GM19351 (cell line): ENCODE data around the gene PCDHGA9.
"Not testable (repeated sequence)": the region's sequence is repeated elsewhere in the genome, so short reads cannot be mapped to it uniquely, and the experiment has no call there.

Experiments
- ATAC-seq: cut with Tn5 transposase; IDR thresholded peaks from one replicate; pipeline ENCODE4 v1.9.1; 2021; ENCODE audit warnings: mild to moderate bottlenecking, moderate library complexity; ENCODE audit not compliant: unreplicated experiment

Gene PCDHGA9

DNA sequence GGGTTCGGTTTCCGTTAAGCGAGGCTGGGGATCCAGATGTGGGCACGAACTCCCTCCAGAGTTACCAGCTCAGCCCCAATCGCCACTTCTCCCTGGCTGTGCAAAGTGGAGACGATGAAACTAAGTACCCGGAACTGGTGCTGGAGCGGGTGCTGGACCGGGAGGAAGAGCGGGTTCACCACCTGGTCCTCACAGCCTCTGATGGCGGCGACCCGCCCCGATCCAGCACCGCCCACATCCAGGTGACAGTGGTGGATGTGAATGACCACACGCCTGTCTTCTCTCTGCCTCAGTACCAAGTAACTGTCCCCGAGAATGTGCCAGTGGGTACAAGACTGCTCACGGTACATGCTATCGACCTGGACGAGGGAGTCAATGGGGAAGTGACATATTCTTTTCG is 19.2 kb upstream of the PCDHGA9 start:
- no peak for ATAC-seq

DNA sequence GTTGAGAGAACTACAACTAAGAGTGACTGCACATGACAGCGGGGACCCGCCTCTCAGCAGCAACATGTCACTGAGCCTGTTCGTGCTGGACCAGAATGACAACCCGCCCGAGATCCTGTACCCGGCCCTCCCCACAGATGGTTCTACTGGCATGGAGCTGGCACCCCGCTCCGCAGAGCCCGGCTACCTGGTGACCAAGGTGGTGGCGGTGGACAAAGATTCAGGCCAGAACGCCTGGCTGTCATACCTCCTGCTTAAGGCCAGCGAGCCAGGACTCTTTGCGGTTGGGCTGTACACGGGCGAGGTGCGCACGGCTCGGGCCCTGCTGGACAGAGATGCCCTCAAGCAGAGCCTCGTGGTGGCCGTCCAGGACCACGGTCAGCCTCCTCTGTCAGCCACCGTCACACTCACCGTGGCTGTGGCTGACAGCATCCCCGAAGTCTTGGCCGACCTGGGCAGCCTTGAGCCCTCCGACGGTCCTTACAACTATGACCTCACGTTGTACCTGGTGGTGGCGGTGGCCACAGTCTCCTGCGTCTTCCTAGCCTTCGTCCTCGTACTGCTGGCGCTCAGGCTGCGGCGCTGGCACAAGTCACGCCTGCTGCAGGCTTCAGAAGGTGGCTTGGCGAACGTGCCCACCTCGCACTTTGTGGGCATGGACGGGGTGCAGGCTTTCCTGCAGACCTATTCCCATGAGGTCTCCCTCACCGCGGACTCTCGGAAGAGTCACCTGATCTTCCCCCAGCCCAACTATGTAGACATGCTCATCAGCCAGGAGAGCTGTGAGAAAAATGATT is 17.9 kb upstream of the PCDHGA9 start:
- ATAC-seq, result no peak

DNA sequence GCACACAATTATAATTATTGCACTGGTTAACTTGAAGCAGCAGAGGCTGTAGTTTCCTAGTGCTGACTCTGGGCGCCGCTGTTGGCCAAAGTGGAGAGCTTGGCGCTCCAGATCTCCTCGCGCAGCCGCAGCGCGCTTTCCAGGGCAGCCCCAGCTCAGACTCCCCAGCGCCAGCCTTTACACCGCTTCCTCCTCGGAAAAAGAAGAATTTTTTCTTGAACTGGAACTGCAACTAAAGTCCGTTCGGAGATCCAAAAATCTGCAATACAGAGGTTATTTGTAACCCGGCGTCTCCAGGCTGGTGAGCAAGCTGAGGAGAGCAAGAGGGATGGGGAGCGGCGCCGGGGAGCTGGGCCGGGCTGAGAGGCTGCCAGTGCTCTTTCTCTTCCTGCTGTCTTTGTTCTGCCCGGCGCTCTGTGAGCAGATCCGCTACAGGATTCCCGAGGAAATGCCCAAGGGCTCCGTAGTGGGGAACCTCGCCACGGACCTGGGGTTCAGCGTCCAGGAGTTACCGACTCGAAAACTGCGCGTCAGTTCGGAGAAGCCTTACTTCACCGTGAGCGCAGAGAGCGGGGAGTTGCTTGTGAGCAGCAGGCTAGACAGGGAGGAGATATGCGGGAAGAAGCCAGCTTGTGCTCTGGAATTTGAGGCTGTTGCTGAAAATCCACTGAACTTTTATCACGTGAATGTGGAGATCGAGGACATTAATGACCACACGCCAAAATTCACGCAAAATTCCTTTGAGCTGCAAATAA is 14.8 kb upstream of the PCDHGA9 start, which contains the start of gene PCDHGB4:
PCDHGB4 (plus strand) TSS at position 142 of the 755 bp plus-strand sequence; CDS start at position 329, 187 bp downstream.
- ATAC-seq, result peak; percentile 44

DNA sequence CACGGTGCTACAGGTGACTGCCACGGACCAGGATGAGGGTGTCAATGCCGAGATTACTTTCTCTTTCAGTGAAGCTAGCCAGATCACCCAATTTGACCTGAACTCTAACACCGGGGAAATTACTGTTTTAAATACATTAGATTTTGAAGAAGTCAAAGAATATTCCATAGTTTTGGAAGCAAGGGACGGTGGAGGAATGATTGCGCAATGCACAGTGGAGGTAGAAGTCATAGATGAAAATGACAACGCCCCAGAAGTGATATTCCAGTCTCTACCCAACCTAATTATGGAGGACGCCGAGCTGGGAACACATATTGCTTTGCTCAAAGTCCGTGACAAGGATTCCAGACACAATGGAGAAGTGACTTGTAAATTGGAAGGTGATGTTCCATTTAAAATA is 13.9 kb upstream of the PCDHGA9 start:
- ATAC-seq, result no peak

DNA sequence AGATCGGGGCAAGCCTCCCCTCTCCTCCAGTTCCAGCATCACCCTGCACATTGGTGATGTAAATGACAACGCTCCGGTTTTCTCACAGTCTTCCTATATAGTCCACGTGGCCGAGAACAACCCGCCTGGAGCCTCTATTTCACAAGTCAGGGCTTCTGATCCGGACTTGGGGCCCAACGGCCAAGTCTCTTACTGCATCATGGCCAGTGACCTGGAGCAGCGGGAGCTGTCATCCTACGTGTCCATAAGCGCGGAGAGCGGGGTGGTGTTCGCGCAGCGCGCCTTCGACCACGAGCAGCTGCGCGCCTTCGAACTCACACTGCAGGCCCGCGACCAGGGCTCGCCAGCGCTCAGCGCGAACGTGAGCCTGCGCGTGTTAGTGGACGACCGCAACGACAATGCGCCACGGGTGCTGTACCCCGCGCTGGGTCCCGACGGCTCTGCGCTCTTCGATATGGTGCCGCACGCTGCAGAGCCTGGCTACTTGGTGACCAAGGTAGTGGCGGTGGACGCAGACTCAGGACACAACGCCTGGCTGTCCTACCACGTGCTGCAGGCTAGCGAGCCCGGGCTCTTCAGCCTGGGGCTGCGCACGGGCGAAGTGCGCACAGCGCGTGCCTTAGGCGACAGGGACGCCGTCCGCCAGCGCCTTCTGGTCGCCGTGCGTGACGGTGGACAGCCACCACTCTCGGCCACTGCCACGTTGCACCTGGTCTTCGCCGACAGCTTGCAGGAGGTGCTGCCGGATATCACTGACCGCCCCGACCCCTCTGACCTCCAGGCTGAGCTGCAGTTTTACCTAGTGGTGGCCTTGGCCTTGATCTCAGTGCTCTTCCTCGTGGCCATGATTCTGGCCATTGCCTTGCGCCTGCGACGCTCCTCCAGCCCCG is 13.2 kb upstream of the PCDHGA9 start:
- ATAC-seq, result no peak

DNA sequence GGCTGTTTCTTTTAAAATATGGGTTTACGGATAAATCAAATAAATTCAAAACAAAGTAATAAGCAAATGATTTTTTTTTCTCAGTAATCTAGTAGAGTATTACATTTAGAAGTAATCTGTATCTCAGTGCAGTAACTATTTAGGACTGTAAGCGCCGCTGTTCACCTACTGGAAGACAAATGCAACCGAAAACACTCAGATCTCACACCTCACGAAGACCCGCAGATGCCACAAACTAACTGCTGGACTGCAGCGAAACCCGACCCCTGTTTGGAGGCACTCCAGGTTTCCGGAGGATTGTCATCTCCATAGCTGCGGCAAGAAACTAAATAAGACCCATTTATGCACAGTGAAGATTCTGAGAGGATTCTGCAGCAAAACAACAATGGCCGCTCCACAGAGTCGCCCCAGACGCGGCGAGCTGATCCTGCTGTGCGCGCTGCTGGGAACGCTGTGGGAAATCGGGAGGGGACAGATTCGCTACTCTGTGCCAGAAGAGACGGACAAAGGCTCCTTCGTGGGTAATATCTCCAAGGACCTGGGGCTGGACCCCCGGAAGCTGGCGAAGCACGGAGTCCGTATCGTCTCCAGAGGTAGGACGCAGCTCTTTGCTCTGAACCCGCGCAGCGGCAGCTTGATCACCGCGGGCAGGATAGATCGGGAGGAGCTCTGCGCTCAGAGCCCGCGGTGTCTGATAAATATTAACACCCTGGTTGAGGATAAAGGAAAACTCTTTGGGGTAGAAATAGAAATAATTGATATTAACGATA is 10.0 kb upstream of the PCDHGA9 start, which contains the start of gene PCDHGA8:
PCDHGA8 (plus strand) TSS at position 205 of the 770 bp plus-strand sequence; CDS start at position 386, 181 bp downstream.
- no peak for ATAC-seq

DNA sequence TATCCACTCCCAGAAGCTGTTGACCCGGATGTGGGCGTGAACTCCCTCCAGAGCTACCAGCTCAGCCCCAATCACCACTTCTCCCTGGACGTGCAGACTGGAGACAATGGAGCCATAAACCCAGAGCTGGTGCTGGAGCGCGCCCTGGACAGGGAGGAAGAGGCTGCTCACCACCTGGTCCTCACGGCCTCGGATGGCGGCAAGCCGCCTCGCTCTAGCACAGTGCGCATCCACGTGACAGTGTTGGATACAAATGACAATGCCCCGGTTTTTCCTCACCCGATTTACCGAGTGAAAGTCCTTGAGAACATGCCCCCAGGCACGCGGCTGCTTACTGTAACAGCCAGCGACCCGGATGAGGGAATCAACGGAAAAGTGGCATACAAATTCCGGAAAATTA is 9.3 kb upstream of the PCDHGA9 start:
- ATAC-seq, result no peak

DNA sequence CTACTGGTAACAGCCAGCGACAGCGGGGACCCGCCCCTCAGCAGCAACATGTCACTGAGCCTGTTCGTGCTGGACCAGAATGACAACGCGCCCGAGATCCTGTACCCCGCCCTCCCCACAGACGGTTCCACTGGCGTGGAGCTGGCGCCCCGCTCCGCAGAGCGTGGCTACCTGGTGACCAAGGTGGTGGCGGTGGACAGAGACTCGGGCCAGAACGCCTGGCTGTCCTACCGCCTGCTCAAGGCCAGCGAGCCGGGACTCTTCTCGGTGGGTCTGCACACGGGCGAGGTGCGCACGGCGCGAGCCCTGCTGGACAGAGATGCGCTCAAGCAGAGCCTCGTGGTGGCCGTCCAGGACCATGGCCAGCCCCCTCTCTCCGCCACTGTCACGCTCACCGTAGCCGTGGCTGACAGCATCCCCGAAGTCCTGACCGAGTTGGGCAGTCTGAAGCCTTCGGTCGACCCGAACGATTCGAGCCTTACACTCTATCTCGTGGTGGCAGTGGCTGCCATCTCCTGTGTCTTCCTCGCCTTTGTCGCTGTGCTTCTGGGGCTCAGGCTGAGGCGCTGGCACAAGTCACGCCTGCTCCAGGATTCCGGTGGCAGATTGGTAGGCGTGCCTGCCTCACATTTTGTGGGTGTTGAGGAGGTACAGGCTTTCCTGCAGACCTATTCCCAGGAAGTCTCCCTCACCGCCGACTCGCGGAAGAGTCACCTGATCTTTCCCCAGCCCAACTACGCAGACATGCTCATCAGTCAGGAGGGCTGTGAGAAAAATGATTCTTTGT is 8.0 kb upstream of the PCDHGA9 start:
- ATAC-seq, result not testable (repeated sequence)

DNA sequence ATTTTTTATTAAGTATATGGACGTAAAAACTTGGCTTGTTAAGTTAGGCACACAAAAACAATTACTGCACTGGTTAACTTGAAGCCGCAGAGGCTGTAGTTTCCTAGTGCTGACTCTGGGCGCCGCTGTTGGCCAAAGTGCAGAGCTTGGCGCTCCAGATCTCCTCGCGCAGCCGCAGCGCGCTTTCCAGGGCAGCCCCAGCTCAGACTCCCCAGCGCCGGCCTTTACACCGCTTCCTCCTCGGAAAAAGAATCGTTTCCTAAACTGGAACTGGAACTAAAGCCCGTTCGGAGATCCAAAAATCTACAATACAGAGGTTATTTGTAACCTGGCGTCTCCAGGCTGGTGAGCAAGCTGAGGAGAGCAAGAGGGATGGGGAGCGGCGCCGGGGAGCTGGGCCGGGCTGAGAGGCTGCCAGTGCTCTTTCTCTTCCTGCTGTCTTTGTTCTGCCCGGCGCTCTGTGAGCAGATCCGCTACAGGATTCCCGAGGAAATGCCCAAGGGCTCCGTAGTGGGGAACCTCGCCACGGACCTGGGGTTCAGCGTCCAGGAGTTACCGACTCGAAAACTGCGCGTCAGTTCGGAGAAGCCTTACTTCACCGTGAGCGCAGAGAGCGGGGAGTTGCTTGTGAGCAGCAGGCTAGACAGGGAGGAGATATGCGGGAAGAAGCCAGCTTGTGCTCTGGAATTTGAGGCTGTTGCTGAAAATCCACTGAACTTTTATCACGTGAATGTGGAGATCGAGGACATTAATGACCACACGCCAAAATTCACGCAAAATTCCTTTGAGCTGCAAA is 4.6 kb upstream of the PCDHGA9 start, which contains the start of gene PCDHGB5:
PCDHGB5 (plus strand) TSS at position 192 of the 796 bp plus-strand sequence; CDS start at position 373, 181 bp downstream.
- peak; percentile 98 for ATAC-seq

DNA sequence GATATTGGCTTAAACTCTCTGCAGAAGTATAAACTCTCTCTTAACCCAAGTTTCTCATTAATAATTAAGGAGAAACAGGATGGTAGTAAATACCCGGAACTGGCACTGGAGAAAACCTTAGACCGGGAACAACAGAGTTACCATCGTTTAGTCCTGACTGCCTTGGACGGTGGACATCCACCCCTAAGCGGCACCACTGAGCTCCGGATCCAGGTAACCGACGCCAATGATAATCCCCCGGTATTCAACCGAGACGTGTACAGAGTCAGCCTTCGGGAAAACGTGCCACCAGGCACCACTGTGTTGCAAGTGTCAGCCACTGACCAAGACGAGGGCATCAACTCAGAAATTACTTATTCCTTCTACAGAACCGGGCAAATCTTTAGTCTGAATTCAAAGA is 4.0 kb upstream of the PCDHGA9 start:
- no peak for ATAC-seq

DNA sequence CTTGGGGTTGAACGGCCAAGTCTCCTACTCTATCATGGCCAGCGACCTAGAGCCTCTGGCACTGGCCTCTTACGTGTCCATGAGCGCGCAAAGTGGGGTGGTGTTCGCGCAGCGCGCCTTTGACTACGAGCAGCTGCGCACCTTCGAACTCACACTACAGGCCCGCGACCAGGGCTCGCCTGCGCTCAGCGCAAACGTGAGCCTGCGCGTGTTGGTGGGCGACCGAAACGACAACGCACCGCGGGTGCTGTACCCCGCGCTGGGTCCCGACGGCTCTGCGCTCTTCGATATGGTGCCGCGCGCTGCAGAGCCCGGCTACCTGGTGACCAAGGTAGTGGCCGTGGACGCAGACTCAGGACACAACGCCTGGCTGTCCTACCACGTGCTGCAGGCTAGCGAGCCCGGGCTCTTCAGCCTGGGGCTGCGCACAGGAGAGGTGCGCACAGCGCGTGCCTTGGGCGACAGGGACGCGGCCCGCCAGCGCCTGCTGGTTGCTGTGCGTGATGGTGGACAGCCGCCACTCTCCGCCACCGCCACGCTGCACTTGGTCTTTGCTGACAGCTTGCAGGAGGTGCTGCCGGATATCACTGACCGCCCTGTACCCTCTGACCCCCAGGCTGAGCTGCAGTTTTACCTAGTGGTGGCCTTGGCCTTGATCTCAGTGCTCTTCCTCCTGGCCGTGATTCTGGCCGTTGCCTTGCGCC is 2.9 kb upstream of the PCDHGA9 start:
- ATAC-seq, result no peak

DNA sequence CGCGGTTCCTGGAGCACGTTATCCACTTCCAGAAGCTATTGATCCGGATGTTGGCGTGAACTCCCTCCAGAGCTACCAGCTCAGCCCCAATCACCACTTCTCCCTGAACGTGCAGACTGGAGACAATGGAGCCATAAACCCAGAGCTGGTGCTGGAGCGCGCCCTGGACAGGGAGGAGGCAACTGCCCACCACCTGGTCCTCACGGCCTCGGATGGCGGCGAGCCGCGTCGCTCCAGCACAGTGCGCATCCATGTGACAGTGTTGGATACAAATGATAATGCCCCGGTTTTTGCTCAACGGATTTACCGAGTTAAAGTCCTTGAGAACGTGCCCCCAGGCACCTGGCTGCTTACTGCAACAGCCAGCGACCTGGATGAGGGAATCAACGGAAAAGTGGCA is 809 bp downstream of the PCDHGA9 start:
- no peak for ATAC-seq

DNA sequence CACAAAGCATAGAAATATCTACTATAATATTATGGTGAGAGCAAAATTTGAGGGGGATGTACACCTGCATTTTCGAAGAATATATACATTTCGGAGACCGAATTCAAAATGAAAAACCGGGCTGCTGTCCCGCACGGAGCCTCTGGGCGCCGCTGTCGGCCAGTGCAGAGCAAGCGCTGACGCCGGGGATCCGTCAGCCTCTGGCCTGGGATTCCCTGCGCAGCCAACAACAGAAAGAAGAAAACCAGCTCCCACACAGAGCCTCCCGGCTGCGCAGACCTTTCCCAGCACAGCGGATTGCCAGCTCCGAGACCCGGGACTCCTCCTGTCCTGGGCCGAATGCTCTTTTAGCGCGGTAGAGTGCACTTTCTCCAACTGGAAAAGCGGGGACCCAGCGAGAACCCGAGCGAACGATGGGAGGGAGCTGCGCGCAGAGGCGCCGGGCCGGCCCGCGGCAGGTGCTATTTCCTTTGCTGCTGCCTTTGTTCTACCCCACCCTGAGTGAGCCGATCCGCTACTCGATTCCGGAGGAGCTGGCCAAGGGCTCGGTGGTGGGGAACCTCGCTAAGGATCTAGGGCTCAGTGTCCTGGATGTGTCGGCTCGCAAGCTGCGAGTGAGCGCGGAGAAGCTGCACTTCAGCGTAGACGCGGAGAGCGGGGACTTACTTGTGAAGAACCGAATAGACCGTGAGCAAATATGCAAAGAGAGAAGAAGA is 5.4 kb downstream of the PCDHGA9 start, which contains the start of gene PCDHGB6:
PCDHGB6 (plus strand) TSS at position 232 of the 716 bp plus-strand sequence; CDS start at position 414, 182 bp downstream.
- ATAC-seq, result peak; percentile 86

DNA sequence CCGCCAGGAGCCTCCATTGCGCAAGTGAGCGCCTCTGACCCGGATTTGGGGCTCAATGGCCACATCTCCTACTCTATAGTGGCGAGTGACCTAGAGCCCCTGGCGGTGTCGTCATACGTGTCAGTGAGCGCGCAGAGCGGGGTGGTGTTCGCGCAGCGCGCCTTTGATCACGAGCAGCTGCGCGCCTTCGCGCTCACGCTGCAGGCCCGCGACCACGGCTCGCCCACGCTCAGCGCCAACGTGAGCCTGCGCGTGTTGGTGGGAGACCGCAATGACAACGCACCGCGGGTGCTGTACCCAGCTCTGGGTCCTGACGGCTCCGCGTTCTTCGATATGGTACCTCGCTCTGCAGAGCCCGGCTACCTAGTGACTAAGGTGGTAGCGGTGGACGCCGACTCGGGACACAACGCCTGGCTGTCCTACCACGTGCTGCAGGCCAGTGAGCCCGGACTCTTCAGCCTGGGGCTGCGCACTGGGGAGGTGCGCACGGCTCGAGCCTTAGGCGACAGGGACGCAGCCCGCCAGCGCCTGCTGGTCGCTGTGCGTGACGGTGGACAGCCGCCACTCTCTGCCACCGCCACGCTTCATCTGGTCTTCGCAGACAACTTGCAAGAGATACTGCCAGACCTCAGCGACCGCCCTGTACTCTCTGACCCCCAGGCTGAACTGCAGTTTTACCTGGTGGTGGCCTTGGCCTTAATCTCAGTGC is 7.2 kb downstream of the PCDHGA9 start:
- ATAC-seq, result no peak

DNA sequence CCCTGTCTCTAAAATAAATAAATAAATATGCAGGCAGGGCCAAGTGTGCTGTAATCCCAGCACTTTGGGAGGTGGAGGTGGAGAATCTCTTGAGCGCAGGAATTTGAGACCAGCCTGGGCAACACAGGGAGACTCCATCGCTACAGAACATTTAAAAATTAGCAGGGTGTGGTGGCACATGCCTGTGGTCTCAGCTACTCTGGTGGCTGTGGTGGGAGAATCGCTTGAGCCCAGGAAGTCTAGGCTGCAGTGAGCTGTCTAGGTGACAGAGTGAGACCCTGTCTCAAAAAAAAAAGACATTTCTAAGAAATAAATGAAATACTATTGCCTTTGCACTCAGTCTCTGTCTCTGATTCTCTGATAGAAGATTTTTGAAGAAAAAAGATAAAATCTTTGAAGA is 9.0 kb downstream of the PCDHGA9 start:
- no peak for ATAC-seq

DNA sequence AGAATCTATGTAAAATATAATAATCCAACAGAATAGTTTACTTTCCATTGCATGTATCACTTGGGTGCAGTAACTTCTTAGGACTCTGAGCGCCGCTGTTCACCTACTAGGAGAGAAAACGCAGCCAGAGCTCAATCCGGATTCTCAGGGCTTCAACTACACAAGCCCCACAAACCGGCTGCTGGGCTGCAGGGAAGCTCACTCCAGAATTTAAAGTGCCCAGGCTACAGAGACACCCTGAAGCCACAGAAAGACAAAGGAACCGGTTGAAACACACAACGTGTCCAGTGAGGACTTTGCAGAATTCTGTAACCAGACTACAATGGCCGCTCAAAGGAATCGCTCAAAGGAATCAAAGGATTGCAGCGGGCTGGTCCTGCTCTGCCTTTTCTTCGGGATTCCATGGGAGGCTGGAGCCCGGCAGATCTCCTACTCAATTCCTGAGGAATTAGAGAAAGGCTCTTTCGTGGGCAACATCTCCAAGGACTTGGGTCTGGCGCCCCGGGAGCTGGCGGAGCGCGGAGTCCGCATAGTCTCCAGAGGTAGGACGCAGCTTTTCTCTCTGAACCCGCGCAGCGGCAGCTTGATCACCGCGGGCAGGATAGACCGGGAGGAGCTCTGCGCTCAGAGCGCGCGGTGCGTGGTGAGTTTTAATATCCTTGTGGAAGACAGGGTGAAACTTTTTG is 10.4 kb downstream of the PCDHGA9 start, which contains the start of gene PCDHGA10:
PCDHGA10 (plus strand) TSS at position 134 of the 686 bp plus-strand sequence; CDS start at position 323, 189 bp downstream.
- peak; percentile 76 for ATAC-seq
